Fibroblast of lung (primary cell): ENCODE data around the gene MAPKAP1.

Experiments used
- EZH2 ChIP-seq: IDR thresholded peaks from 2 replicates; pipeline ENCODE4 v1.5.1; 2012; ENCODE audit warnings: low read length, control low read depth, mild to moderate bottlenecking; ENCODE audit errors: missing control alignments
- TF ChIP-seq, protein P1 (sequence below), 2 donors: IDR thresholded peaks in 1 of 2; conservative IDR thresholded peaks in 1 of 2; 1 replicate in 1 of 2; 2 replicates in 1 of 2; pipeline ENCODE4 v1.5.1; 2011 to 2012; ENCODE audit warnings: low read length in 2 of 2, control low read depth in 1 of 2, inconsistent platforms in 1 of 2, low read depth in 1 of 2, mild to moderate bottlenecking in 1 of 2

DNA sequence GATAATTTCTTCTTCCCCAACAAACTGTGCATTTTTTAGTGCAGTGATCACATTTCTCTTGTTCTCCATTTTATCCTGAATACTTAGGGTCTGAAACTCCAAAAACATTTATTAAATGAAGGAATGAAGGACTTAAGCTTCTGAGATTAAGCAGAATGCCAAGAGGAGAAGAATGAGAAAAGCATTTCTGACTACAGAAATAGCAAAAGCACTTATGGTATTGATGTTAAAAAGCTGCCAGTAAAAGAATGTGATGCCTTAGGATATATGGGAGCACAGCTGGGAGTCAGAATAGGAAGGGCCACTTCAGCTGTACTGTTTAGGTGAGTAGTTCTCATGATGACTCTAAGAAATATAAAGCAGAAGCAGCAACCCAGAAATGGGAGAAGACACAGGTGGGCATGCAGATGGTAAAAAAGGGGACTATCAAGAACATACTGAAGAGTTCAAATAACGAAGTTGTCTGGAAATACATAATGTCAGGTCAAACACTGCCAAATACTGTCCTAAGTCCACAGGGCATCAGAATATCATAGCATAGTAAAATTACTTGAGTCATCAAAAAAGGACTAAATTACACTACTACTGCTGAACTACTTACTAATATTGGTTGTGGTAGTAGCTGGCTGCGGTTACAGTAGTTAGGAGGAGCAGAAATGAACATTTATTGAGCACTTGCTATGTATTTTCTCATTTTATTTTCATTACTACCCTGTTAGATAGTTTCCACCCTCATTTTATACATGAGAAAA, 132.7 kb downstream of the MAPKAP1 start:
- TF ChIP-seq, protein P1, sequence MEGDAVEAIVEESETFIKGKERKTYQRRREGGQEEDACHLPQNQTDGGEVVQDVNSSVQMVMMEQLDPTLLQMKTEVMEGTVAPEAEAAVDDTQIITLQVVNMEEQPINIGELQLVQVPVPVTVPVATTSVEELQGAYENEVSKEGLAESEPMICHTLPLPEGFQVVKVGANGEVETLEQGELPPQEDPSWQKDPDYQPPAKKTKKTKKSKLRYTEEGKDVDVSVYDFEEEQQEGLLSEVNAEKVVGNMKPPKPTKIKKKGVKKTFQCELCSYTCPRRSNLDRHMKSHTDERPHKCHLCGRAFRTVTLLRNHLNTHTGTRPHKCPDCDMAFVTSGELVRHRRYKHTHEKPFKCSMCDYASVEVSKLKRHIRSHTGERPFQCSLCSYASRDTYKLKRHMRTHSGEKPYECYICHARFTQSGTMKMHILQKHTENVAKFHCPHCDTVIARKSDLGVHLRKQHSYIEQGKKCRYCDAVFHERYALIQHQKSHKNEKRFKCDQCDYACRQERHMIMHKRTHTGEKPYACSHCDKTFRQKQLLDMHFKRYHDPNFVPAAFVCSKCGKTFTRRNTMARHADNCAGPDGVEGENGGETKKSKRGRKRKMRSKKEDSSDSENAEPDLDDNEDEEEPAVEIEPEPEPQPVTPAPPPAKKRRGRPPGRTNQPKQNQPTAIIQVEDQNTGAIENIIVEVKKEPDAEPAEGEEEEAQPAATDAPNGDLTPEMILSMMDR (conservative IDR thresholded peaks at IDR 0.05 in 1 of 2, IDR thresholded peaks at IDR 0.05 in 1 of 2; ENCODE audit: low read depth in 1 of 2, low read length in 2 of 2) = no peak
- TF ChIP-seq EZH2 = no peak
